ENCODE measurements around the gene CYTH2. TPM values are rescaled to one million over a fixed set of nuclear protein-coding genes. Genes with fewer than 3 reads are reported as not detected.

CYTH2 gene
- total RNA-seq, 1 donor from 2014 or later, result 248 TPM

DNA sequence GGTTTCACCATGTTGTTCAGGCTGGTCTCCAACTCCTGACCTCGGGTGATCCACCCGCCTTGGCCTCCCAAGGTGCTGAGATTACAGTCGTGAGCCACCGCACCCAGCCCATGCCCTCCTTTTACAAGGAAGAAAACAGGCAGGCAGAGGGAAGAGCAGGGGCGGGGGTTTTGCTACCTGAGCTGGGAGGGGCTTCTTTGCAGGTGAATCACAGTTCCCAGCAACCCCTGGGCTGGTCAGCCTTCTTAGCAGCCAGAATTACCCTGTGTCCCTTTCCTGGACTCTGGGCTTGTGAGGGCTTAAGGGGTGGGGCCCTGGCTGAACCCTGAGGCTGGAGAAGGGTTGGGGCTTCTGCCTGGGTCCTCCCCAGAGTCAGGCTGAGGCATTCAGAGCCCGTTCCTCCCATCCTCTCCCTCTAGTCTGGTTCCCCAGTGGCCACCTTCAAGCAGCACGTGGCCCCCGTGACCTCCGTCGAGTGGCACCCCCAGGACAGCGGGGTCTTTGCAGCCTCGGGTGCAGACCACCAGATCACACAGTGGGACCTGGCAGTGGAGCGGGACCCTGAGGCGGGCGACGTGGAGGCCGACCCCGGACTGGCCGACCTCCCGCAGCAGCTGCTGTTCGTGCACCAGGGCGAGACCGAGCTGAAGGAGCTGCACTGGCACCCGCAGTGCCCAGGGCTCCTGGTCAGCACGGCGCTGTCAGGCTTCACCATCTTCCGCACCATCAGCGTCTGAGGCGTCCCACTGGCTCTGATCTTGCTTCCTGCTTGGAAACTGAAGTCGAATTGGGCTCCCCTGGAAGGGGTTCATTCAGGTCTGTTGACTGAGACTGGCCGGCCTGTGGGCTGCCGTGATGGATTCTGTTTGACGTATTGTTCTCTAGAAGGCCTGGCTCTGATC is 16.6 kb upstream of the CYTH2 start:
- Mint-ChIP-seq H3K36me3 (ENCODE audit: insufficient read depth) (peaks cover 16% of the 10 kb centered on the region), H3K4me1 (ENCODE audit: low read depth) (no peaks in the 10 kb centered on the region), H3K4me3 (ENCODE audit: low read depth) (no peak overlapping the region), H3K27me3 (no peaks in the 10 kb centered on the region), H3K9me3 (ENCODE audit: low read depth) (no peaks in the 10 kb centered on the region), H3K27ac (no peak overlapping the region)
- no peak for TF ChIP-seq CTCF (IDR thresholded peaks at IDR 0.05; ENCODE audit: unreplicated experiment)
- DNase-seq (ENCODE audit: low spot score, unreplicated experiment), result no peak

- H3K27me3 Mint-ChIP-seq, result no peaks in the 10 kb centered on the region
Measured at GRCh38 chr19:48454150-48454730, 14.9 kb upstream of the CYTH2 start.

GRCh38 chr19:48455171-48455907 is 13.8 kb upstream of the CYTH2 start, which contains the start of gene KCNJ14:
Gene KCNJ14 (plus strand): TSS chr19:48455574. CDS start chr19:48461725, 6,151 bp downstream.
- H3K4me3 Mint-ChIP-seq (ENCODE audit: low read depth), result no peak within 1 kb of the TSS
- H3K27me3 Mint-ChIP-seq, result no peaks in the 10 kb centered on the region
- no peak for DNase-seq (ENCODE audit: low spot score, unreplicated experiment)

More at GRCh38 chr19:48454150-48454730, 14.9 kb upstream of the CYTH2 start:
- Mint-ChIP-seq H3K4me1 (ENCODE audit: low read depth) (no peaks in the 10 kb centered on the region), H3K4me3 (ENCODE audit: low read depth) (no peak overlapping the region), H3K27ac (no peak overlapping the region), H3K9me3 (ENCODE audit: low read depth) (no peaks in the 10 kb centered on the region), H3K36me3 (ENCODE audit: insufficient read depth) (peaks cover 9% of the 10 kb centered on the region)
- DNase-seq (ENCODE audit: low spot score, unreplicated experiment), result no peak
- TF ChIP-seq CTCF (IDR thresholded peaks at IDR 0.05; ENCODE audit: unreplicated experiment), result no peak

DNA sequence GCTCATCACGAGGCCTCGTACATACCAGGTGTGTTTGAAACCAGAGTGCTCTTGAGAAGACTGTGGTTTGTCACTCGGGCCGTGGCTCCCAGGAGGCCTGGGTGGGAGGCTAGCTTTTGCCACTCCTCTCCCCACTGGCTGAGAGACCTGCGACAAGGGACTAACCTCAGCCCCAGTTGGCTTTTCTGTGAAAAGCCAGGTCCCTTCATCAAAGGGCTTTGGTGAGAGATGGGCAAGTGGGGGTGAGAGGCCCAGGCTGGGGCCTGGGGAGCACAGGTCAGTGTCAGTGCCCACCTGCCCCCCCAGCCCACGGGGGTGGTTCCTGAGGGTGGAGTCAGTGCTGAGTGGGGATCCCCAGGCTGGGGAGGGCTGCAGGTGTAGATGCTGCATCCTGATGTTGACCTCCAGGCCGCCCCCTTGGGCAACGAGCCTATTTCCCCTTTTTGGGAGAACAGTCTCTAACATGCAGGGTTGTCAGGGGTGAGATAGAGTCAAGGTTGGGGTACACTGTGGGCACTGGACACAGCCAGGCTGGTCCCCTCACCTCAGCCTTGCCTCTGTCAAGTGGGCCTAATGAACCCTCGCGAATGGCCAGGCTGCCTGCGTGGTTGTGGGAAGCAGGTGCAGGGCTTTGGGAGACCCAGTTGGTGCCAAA is 13.1 kb upstream of the CYTH2 start:
- H3K27ac Mint-ChIP-seq, result no peak overlapping the region
- no peaks in the 10 kb centered on the region for H3K4me1 Mint-ChIP-seq (ENCODE audit: low read depth)
- no peak overlapping the region for H3K4me3 Mint-ChIP-seq (ENCODE audit: low read depth)
- no peak for DNase-seq (ENCODE audit: low spot score, unreplicated experiment)
- H3K9me3 Mint-ChIP-seq (ENCODE audit: low read depth), result no peaks in the 10 kb centered on the region
- TF ChIP-seq CTCF (IDR thresholded peaks at IDR 0.05; ENCODE audit: unreplicated experiment), result no peak
- peaks cover 9% of the 10 kb centered on the region for H3K36me3 Mint-ChIP-seq (ENCODE audit: insufficient read depth)
- no peaks in the 10 kb centered on the region for H3K27me3 Mint-ChIP-seq

More at GRCh38 chr19:48455171-48455907, 13.8 kb upstream of the CYTH2 start, which contains the start of gene KCNJ14:
- no peak for TF ChIP-seq CTCF (IDR thresholded peaks at IDR 0.05; ENCODE audit: unreplicated experiment)
- H3K27ac Mint-ChIP-seq, result peak within 1 kb of the TSS; percentile 34
- H3K9me3 Mint-ChIP-seq (ENCODE audit: low read depth), result no peaks in the 10 kb centered on the region
- no peaks in the 10 kb centered on the region for H3K4me1 Mint-ChIP-seq (ENCODE audit: low read depth)
- peaks cover 9% of the 10 kb centered on the region for H3K36me3 Mint-ChIP-seq (ENCODE audit: insufficient read depth)
